GM21360 (cell line): ENCODE data around the gene INHBE.

ENCODE experiments used
- ATAC-seq: cut with Tn5 transposase; IDR thresholded peaks from one replicate; pipeline ENCODE4 v1.9.1; 2021; ENCODE audit warnings: mild to moderate bottlenecking, moderate library complexity; ENCODE audit not compliant: unreplicated experiment

The INHBE gene

DNA sequence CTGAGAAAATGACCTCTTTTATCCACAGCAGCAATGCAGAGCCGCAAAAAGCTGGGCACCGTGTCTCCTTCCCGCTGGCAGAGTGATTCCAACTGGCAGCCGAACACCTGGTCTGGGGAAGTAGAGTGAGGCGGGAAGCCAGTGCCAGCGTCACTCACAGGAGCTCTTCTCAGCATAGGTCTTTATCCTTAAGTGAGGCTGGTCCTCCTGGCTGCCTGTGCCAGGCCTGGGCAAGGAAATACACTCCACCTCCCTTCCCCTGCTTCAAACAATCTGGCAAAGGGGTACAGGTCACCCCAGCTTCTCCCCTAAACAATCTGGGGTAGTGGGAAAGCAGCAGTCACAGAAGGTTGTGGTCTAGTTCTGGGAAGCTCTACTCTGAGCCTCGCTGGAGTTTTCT is 19.8 kb downstream of the INHBE start:
- ATAC-seq: no peak

DNA sequence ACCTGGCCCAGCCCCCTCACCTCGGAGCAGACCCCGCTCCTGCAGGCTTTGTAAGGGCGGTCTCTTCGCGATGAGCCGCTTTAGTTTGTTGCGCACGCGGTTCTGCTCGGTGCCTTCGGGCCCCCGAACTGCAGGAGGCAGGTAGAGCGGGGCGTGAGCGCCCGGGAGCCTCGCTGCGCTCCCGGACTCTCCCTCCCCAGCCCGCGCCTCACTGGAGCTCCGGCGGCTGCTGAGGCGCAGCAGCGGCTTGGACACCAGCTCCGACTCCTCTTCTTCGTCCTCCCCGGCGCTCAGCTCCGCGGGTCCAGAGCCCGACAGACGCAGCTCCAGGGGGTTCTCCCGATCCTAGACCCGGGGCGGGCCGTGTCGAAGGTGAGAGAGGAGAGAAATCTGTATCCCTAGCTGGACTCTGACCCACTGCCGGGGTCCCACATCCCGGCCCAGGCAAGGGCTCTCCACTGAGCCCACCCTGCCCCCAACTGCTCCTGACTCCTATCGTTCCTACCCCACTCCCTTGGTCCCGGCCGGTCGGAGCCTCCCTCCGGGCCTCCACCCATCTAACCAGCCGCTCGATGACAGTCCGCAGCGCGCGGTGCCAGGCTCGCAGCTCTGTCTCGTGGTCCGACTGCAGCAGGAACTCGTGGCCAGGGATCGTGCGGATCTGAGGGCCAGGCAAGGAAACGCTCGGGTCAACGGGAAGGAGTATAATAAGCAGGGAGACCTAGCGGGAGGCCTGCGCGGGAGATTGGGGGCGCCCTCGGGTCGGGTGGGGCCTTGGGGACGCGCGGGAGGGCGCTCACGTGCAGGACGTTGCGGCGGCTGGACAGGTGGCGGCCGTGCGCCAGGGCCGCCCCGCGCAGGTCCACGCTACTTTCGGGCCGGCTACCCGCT is 20.4 kb downstream of the INHBE start:
- ATAC-seq: peak; percentile 6

DNA sequence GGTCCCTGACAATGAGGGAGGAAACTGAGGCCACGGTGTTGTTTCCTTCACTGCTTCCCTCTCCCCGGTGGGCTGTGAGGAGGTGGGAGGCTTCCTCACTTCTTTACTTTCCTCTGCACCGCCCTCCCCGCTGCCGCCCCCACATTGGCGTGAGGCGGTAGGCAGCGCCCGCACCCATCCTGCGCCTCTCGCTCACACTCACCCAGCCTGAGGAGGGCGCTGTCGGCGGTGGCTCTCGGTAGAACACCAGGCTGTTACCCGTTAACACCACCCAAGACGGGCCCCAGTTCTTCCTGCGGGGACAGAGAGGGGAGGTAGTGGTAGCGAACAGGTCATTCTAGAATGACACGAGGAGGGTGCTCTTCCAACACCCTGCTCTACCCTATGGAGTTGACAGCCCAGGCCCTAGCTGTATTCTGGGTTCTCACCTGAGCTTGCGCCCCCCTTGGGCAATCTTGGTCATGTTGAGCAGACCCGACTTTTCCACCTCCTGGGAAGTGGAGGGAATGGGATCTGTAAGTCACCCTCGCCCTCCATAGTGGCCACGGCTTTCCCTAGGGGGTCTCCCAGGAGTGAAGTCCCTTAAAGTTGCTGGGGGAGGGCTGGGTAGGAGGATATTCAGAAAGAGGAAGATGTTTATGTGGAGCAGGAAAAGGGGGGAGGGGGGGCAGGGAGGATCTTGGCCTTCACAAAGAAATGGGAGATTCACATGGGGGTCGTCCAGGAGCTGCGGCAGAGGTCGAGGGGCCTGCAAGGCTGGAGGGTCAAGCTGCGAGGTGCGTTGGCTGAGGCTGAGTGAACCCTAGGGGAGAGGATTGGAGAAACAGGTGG is 21.3 kb downstream of the INHBE start:
- peak; percentile 58 for ATAC-seq

DNA sequence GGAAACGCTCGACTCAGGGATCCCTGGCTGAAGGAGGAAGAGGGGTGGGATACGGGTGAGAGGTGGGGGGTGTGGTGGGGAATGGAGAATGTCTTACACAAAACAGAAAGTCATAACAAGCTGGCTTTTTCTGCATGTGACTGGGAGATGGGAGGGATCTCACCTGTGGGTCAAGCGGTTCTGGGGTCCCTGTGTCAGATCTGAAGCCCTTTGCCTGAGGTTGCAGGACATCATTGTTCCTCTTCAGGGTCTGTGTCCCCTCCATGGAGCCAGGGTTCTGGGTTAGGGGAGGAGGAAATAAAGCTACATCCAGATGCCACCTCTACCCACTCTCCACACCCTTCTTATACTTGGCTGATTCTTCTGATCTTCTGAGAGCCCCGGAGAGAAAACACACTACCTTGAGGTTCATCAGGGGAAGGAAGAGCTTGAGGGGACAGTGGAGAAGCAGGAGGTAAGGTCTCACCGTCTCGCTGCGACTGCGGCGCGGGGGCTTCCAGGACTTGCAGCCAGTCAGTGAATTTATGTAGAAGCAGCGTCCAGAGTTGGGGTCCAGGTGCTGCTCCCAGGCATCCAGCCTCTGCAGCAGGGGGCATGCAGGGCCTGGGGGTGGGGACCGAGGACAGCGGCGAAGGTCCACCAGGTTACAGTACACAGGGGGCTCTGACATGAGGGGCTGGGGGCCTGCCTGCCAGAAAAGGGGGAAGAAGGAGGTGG is 22.0 kb downstream of the INHBE start:
- no peak for ATAC-seq

DNA sequence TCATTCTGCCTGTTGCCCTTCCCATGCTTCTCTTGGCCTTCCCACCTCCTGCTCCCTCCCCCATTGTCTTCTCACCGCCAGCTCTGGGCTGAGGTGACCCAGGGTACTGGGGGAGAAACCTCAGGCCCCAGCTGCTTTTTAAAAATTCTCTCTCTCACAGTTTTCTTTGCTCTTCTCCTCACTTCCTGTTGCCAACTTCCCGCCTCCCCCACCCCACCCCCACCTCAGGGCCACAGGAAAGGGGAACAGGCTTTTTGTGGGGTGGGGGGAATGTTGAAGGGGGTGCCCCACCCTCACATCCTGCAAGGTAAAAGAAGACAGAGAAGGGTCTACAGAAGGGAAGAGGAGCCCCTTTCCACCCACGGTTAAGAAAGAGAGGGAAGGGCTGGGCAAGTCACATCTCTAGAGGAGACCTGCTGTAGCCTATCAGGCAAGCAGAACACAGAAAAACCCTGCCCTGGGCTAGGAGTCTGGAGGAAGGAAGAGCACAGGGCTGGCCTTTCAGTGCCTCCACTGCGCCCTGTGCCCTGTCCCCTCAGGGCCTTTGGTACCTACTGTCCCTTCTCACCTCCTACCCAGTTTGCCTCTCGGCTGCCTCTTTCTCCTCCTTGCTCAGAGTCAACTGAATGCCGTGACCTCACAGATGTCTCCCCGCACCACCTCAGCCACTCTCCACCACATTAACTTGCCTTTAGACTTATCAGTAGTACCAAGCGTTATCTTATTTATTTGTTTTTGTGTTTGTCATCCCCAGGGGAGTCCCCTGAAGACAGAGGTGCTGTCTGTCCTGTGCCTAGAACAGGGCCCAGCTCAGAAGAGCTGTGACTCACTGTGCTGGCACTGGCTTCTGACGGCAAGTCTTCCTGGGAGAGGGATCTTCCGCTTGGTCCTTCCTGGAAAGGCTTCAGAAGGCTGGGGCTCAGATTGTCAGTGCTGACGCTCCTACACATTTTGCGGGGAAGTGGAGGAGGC is 22.9 kb downstream of the INHBE start:
- ATAC-seq: no peak

DNA sequence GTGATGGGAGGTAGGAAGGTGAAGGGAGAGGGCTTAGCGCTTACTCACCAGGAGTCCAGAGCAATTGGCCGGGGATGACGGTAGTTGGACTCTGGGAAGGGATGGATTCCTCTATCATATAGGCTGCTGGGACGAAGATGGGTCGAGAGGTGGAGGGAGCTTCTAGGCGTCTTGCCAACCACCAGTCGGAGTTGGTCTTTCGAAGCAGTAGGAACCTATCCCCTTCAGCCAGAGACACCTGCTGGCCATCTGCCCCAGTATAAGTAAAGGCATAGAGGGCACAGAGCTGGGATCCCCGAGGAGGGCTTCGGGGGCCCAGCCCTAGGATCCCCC is 23.9 kb downstream of the INHBE start:
- ATAC-seq: no peak

DNA sequence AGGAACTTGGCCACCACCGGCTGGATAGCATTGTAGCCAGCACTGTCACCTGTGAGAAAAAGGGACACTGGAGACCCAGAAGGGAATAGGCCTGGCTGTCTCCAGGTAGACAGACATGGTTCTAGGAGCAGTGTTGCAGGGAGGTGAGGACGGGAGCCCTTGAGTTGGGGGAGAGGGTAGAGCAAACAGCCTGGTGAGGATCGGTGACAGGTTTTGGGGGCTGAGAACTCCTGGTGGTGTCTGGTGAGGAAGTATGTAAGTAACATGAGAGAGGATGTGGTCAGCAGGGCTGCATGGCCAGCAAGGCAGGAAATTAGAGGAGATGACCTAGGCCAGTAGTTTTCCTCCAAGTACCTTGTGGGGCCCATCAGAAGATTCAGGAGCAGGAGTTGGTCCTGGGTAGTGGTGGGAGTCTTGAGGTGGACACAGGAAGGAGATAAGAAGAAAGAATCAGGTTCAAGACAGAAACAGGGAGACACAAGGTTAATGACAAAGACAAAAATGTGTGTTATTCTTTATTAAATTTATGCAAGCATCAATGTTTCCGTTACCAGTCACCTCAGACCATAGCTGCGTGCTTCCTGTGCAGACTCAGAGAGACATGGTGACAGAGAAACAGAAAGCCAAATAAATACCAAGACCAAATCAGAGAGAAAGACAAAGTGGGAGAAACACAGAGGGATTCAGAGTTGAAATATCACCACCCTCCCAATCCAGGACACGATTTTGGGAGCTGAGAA is 24.4 kb downstream of the INHBE start, which contains the start of gene ARHGAP9:
ARHGAP9 (minus strand) TSS at position 491 of the 740 bp plus-strand sequence; CDS start at position 31, 460 bp downstream.
- no peak for ATAC-seq

DNA sequence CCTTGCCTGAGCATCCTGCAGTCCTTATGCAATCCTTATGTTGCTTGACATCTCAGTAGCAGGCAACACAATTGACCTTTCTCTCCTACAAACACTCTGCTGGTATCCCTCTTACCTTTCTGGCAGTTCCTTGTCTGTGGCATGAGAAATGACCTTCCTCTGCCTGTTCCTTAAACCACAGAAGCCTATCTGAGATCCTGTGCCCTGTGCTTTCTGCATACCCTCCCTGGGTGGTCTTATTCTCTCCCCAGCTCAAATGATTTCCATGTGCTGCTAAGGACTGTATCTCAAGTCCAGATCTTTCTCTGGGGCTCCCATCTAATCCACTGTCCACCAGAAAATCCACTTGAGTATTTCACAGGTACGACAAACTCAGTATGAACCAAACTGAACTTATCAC is 26.6 kb downstream of the INHBE start:
- ATAC-seq: no peak

DNA sequence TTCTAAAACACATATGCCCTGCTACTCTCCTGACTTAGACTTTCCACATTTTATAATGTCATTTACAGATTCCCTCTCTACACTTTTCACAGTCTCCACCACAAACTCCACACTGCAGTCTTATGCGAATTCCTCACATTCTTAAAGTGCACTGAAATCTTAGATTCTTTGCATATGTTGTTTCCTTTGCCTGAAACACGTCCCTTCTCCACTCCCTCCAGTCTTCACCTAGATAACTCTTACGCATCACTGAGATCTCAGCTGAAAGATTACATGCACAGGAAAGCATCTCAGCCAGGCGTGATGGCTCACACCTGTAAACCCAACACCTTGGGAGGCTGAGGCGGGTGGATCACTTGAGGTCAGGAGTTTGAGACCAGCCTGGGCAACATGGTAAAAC is 28.4 kb downstream of the INHBE start:
- ATAC-seq: no peak

DNA sequence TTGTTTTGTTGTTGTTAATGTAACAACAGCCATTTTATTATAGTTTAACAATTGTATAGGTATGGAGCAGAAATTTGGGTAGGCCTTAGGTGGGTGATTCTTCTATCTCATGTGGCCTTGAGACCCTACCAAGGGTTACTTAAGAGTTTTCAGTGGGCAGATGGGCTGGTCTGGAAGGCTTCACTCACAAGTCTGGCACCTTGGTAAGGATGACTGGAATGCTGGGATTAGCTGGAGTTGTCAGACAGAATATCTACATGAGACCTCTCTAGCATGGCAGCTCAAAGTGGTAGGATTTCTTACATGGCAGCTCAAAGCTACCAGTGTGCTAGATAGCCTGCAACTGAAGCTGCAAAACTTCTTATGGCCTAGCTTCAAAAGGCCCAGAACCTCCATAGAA is 30.6 kb downstream of the INHBE start:
- no peak for ATAC-seq

DNA sequence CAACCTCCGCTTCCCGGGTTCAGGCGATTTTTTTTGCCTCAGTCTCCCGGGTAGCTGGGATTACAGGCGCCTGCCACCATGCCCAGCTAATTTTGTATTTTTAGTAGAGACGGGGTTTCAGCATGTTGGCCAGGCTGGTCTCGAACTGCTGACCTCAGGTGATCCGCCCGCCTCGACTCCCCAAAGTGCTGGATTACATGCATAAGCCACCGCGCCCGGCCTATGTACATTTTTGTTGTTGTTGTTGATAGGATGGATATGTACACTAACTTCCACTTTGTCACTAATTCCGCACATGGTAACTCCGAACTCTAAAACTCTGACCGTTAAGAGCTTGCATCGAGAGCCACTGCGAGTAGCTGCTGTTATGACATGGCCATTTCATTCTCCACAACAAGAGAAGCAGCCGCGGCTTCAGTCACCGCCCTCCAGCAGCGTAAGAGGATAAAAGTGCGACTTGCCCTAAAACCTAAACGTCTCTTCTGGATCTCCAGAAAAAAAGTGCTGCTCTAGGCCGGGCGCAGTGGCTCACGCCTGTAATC is 32.0 kb downstream of the INHBE start:
- ATAC-seq: no peak

DNA sequence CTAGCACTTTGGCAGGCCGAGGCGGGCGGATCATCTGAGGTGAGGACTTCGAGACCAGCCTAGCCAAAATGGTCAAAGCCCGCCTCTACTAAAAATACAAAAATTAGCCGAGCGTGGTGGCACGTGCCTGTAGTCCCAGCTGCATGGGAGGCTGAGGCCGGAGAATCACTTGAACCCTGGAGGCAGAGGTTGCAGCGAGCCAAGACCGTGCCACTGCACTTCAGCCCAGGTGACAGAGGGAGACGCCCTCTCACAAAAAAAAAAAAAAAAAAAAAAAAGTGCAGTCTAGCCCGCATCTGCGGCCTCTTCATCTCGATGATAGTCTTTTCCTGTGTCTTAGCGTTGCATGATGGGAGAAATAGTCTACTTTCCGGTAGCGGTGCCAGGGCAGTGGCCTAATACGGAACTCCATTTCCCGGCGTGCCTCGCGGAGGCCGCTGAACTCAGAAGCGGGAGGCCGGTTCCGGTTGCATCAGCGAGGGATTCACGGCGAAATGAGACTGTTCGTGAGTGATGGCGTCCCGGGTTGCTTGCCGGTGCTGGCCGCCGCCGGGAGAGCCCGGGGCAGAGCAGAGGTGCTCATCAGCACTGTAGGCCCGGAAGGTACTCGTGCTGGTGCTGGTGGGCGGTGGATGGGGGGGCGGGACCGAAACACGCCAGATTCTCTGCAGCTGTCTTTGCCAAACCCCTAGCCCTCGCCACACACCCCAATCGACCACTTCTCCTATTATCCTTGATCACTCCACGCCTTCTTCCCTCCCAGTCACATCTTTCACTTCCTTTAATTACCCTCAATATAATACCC is 32.7 kb downstream of the INHBE start, which contains the start of gene MARS1:
MARS1 (plus strand) TSS at position 472 of the 805 bp plus-strand sequence; CDS start at position 495, 23 bp downstream.
- ATAC-seq: peak; percentile 93

DNA sequence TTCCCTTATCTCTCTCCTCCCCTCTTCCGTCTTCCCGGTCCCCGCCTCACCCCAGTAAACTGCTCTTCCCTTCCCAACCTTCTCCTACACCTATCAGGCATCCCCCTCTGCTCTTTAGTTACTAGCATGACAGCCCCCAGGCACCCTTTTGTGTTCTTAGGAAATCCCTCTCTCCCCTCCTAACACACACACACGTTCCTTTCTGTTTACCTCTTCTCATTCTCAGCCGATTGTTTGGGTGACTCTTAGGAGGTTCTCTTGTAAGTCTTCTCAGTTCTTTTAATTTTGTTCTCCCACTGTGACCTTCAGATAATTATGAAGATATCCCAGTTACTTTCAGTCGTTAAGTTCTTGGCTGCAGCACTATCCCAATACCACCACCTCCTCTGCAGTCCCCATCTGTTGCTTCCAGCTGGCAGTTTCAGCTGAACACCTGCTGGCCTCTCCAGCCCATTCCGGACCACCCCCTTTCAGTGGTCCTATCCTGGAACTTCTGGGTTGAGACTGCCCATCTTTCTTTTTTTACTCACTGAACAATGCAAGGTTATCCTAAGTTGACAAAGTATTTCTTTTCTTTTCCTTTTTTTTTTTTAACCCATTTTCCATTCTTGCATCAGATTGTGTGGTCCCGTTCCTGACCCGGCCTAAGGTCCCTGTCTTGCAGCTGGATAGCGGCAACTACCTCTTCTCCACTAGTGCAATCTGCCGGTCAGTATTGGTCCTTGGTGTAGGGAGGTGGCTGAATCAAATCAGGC is 33.5 kb downstream of the INHBE start:
- ATAC-seq: no peak

DNA sequence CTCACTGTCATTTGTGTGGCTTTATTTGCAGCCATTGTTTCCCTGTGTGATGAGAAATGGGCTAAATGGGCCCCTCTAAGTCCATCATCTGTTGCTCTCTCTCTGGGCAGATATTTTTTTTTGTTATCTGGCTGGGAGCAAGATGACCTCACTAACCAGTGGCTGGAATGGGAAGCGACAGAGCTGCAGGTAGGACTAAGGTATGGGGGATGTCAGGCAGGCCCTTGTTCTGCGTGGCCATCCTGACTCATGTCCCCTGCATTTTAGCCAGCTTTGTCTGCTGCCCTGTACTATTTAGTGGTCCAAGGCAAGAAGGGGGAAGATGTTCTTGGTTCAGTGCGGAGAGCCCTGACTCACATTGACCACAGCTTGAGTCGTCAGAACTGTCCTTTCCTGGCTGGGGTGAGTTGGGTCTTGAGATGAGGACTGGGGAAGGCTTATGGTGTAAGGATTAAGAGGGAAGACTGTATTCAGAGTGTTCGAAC is 34.1 kb downstream of the INHBE start:
- ATAC-seq: no peak

DNA sequence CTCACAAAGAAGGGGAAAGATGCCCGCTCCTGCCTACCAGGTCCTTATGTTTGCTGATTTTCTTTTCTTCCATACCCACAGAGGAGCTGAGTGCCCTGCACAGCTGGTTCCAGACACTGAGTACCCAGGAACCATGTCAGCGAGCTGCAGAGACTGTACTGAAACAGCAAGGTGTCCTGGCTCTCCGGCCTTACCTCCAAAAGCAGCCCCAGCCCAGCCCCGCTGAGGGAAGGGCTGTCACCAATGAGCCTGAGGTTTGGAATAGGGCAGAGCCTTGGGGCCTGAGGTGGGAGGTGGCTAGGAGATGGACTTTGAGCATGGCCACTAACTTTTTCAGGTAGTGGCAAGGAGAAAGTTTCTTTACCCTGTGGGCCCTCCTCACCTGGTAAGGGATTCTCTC is 35.0 kb downstream of the INHBE start:
- no peak for ATAC-seq

DNA sequence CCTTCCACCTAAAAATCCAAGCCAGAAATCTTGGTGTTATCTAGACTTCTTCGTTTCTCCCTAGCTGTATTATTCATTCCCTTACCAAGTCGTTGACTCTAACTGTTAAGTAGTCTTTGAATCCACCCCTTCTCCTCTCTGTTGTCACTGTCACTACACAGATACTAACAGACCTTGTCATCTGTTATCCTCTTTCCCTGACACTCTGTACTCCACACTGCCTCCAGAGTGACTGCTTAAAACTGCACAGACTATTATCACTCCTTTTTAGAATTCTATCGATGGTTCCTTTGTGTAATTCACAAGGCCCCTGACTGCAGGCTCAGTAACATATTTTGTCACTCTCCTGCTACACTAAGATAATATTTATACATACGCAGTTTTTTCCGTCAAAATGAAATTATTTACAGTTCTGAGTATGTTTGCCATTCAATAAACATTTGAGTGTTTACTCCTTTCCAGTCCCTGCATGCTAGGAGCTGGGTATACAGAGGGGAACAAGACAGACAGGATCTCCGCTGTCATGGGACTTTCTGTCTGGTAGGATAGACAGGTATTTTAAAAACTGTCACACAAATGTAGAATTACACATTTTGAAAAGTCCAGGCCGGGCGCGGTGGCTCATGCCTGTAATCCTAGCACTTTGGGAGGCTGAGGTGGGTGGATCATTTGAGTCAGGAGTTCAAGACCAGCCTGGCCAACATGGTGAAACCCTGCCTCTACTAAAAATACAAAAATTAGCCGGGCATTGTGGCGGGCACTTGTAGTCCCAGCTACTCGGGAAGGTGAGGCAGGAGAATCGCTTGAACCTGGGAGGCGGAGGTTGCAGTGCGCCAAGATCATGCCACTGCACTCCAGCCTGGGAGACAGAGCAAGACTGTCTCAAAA is 36.5 kb downstream of the INHBE start:
- no peak for ATAC-seq
